DOHH2 (cell line): ENCODE measurements around the gene DHCR24.
"Not testable (repeated sequence)": the region's sequence is repeated elsewhere in the genome, so short reads cannot be mapped to it uniquely, and the experiment has no call there.

Experiments used
- H3F3A ChIP-seq: fragments of 200-600 bp; sonication (generic), shearing (Covaris generic); 2 replicates; pipeline ENCODE4 v1.6.0; 2016; ENCODE audit warnings: antibody characterized with exemption, mild to moderate bottlenecking; ENCODE audit not compliant: control insufficient read depth, insufficient read depth
- H3K27ac ChIP-seq: fragments of 200-600 bp; sonication (generic); 2 replicates; pipeline ENCODE4 v1.5.1; 2014; ENCODE audit warnings: low read depth, mild to moderate bottlenecking, low read length, moderate library complexity
- H3K27me3 ChIP-seq: fragments of 200-600 bp; sonication (generic); 2 replicates; pipeline ENCODE4 v1.6.1; 2014; ENCODE audit warnings: mild to moderate bottlenecking, low read length, mixed read lengths; ENCODE audit not compliant: control insufficient read depth
- H3K36me3 ChIP-seq: fragments of 200-600 bp; sonication (generic); 2 replicates; pipeline ENCODE4 v1.6.1; 2014; ENCODE audit warnings: mild to moderate bottlenecking, low read length, moderate library complexity, mixed read lengths; ENCODE audit not compliant: control insufficient read depth
- H3K4me1 ChIP-seq: fragments of 200-600 bp; sonication (generic); 2 replicates; pipeline ENCODE4 v1.6.1; 2014; ENCODE audit warnings: mild to moderate bottlenecking, low read length, mixed read lengths; ENCODE audit not compliant: control insufficient read depth
- H3K4me2 ChIP-seq: fragments of 200-600 bp; sonication (generic); 2 replicates; pipeline ENCODE4 v1.6.0; 2014; ENCODE audit warnings: mild to moderate bottlenecking, low read length, moderate library complexity
- H3K4me3 ChIP-seq: fragments of 200-600 bp; sonication (generic); 2 replicates; pipeline ENCODE4 v1.5.1; 2014; ENCODE audit warnings: mild to moderate bottlenecking, low read length, mixed read lengths
- H3K79me2 ChIP-seq: fragments of 200-600 bp; sonication (generic); 2 replicates; pipeline ENCODE4 v1.6.1; 2014; ENCODE audit warnings: mild to moderate bottlenecking, low read length, mixed read lengths; ENCODE audit not compliant: control insufficient read depth
- H3K9me2 ChIP-seq: fragments of 200-600 bp; sonication (generic); replicated peaks from 2 replicates; pipeline ENCODE4 v1.6.1; 2014; ENCODE audit warnings: mild to moderate bottlenecking, low read length, mixed read lengths; ENCODE audit not compliant: control insufficient read depth
- H3K9me3 ChIP-seq: fragments of 200-600 bp; sonication (generic); 2 replicates; pipeline ENCODE4 v1.6.1; 2014; ENCODE audit warnings: antibody characterized with exemption, low read length, mixed read lengths; ENCODE audit not compliant: control insufficient read depth, insufficient read depth
- H4K20me1 ChIP-seq: fragments of 200-600 bp; sonication (generic); 2 replicates; pipeline ENCODE4 v1.6.0; 2014; ENCODE audit warnings: low read depth, mild to moderate bottlenecking, antibody characterized with exemption, low read length, moderate library complexity; ENCODE audit not compliant: control insufficient read depth, insufficient read depth
- CTCF ChIP-seq: fragments of 200-600 bp; sonication (generic); IDR thresholded peaks from one replicate; pipeline ENCODE4 v1.5.1; 2014; ENCODE audit warnings: antibody characterized with exemption, mild to moderate bottlenecking, low read depth, low read length; ENCODE audit not compliant: poor library complexity, severe bottlenecking
- EZH2phosphoT487 ChIP-seq: fragments of 200-600 bp; sonication (generic); IDR thresholded peaks from 2 replicates; pipeline ENCODE4 v1.6.1; 2017; ENCODE audit warnings: borderline replicate concordance, mild to moderate bottlenecking, antibody characterized with exemption, low read length, moderate library complexity, mixed read lengths

Gene DHCR24

DNA sequence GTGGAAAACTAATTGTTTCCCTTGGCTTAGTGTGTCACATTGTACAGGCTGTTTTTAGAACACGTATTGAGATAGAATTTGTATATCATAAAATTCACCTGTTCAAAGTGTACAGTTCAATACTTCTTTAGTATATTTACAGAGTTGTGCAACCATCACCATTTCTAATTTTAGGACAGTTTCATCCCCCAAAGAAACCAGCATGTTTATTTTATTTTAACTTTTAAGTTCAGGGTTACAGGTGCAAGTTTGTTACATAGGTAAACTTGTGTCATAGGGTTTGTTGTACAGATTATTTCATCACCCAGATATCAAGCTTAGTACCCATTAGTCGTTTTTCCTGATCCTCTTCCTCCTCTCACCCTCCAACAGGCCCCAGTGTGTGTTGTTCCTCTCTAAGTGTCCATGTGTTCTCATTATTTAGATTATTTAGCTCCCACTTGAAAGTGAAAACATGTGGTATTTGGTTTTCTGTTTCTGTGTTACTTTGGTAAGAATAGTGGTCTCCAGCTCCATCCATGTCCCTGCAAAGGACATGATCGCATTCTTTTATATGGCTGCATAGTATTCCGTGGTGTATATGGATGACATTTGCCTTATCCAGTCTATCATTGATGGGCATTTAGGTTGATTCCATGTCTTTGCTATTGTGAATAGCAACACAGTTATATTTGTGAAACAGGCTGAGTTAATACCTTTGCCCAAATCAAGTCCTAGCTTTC lies 35.2 kb upstream of the DHCR24 start:
- H3K27ac ChIP-seq: no peak overlapping the region
- no peaks in the 10 kb centered on the region for H3F3A ChIP-seq
- TF ChIP-seq CTCF (no peak), EZH2phosphoT487 (no peak)

GRCh38 chr1:54919367-54920359 lies 32.7 kb upstream of the DHCR24 start:
- Histone ChIP-seq H3K4me1 (no peaks in the 10 kb centered on the region), H4K20me1 (no peaks in the 10 kb centered on the region), H3K27ac (no peak overlapping the region), H3K36me3 (no peaks in the 10 kb centered on the region), H3K9me2 (no peaks in the 10 kb centered on the region), H3K4me3 (no peak overlapping the region), H3K9me3 (no peaks in the 10 kb centered on the region), H3K4me2 (no peak overlapping the region), H3K27me3 (peaks cover 7% of the 10 kb centered on the region; the same call in 1 of the 2 replicates), H3K79me2 (no peaks in the 10 kb centered on the region), H3F3A (no peaks in the 10 kb centered on the region)
- TF ChIP-seq EZH2phosphoT487 (no peak), CTCF (no peak)

More for the DNA sequence above, 35.2 kb upstream of the DHCR24 start:
- Histone ChIP-seq H3K36me3 (no peaks in the 10 kb centered on the region), H3K27me3 (peaks cover 7% of the 10 kb centered on the region; the same call in 1 of the 2 replicates), H4K20me1 (no peaks in the 10 kb centered on the region), H3K4me3 (no peak overlapping the region), H3K79me2 (no peaks in the 10 kb centered on the region), H3K9me2 (no peaks in the 10 kb centered on the region), H3K4me2 (no peak overlapping the region), H3K4me1 (peaks cover 5% of the 10 kb centered on the region), H3K9me3 (no peaks in the 10 kb centered on the region)

- not testable (repeated sequence) for H3K4me2 ChIP-seq
These were observed 24.1 kb upstream of the DHCR24 start for GRCh38 chr1:54911076-54911475.

GRCh38 chr1:54906586-54906985 lies 19.6 kb upstream of the DHCR24 start:
- Histone ChIP-seq H4K20me1 (no peaks in the 10 kb centered on the region), H3K9me3 (no peaks in the 10 kb centered on the region), H3K4me1 (no peaks in the 10 kb centered on the region), H3K27ac (no peak overlapping the region), H3K79me2 (no peaks in the 10 kb centered on the region), H3K4me3 (no peak overlapping the region), H3K36me3 (no peaks in the 10 kb centered on the region), H3F3A (no peaks in the 10 kb centered on the region), H3K27me3 (no peaks in the 10 kb centered on the region; the same call in 1 of the 2 replicates), H3K9me2 (no peaks in the 10 kb centered on the region), H3K4me2 (no peak overlapping the region)
- no peak for TF ChIP-seq EZH2phosphoT487
- TF ChIP-seq CTCF: no peak

More at GRCh38 chr1:54911076-54911475, 24.1 kb upstream of the DHCR24 start:
- H3K9me2 ChIP-seq, H3K4me3 ChIP-seq, H3K36me3 ChIP-seq, H4K20me1 ChIP-seq, H3F3A ChIP-seq, H3K27me3 ChIP-seq, H3K9me3 ChIP-seq, H3K27ac ChIP-seq, H3K79me2 ChIP-seq, H3K4me1 ChIP-seq: not testable (repeated sequence)
